HG02610 (cell line): ENCODE data around the gene PIGP.
"Not testable (repeated sequence)": the region's sequence is repeated elsewhere in the genome, so short reads cannot be mapped to it uniquely, and the experiment has no call there.

Experiments used
- ATAC-seq: cut with Tn5 transposase; IDR thresholded peaks from one replicate; pipeline ENCODE4 v1.9.1; 2021; ENCODE audit warnings: mild to moderate bottlenecking, moderate library complexity; ENCODE audit not compliant: unreplicated experiment

Gene PIGP

DNA sequence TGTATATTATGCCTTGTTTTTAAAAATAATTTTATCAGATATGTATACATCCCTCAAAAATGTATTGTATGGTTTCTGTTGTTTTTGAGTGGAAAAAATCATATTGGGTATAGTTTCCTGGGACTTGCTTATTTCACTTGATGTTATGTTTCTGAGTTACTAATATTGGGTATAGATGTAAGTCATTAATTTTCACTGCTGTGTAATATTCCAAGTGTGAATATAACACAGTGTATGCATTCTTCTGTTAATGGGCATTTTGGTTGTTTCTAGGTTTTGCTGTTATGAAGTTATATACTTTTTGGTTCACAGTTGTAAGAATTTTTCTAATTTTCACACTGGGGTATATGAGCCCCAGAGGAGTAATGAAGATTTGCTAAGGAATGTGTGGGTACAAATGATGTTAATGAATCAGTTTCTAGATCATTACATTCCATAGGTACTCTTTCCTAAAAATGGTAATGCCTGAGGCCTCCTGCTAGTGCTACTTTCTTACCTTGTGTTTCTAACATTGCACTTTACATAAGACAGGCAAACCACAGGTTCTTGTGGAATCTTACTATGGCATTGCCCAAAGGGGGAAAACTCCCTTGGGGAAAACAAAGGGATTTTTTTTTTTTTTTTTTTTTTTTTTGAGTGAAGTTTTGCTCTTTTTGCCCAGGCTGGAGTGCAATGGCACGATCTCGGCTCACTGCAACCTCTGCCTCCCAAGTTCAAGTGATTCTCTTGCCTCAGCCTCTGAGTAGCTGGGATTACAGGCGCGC lies 3.4 kb upstream of the PIGP start:
- ATAC-seq: no peak

DNA sequence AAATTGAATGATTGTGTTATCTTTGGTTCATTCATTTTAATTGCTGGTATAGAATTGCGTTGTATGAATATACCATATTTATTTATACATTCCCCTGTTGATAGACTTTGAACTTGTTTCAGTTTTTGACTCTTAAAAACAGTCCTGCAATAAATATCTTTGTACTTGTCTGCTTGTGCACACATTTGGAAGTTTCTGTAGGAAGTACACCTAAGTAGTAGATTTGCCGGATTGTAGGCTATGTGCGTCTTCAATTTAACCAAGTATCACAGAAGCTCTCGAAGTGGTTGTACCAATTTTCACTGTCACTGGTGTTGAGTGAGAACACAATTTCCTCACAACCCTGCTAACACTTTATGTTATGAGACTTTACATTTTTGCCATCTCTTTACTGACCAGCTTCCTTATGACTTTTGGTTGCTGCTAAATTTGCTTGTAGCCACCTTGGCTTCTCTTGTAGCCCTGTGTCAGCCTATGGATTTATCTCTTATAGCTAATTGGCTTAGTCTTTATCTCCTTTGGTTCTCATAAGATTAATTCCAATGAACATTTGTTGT lies 2.4 kb upstream of the PIGP start:
- no peak for ATAC-seq

DNA sequence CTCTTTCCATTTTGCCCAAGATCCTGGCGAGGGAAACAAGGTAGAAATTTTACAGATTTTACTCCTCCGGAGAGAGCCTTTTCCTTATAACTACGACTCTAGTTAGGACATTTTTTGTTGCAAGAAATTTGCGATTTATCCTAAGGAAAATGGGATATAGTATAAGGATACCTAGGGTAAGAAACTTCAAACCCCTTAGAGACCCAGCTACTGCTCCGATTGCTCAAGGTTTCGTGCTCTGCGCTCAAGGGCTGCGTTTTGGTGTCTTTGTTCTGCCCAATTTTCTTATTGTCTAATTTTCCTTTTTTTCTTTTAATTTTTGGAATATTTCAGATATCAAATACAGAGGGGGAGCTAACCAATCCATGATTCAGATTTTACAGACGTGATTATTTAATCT lies 1.7 kb upstream of the PIGP start:
- ATAC-seq: no peak

DNA sequence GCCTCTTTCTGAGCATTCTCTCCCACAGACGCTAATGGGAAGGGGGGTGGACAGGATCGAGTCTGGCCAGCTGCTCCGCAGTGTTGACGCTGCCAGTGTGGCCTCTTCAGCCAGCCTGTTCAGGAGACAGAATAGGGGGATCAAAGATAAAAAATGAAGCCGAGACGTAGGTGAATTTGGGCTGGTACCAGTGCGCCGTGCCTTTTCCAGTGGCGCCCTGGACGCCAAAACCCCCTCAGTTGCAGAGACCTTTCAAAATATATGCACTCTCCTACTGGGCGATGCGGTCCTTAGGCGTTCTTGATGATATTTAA lies 1.3 kb upstream of the PIGP start:
- ATAC-seq: no peak

DNA sequence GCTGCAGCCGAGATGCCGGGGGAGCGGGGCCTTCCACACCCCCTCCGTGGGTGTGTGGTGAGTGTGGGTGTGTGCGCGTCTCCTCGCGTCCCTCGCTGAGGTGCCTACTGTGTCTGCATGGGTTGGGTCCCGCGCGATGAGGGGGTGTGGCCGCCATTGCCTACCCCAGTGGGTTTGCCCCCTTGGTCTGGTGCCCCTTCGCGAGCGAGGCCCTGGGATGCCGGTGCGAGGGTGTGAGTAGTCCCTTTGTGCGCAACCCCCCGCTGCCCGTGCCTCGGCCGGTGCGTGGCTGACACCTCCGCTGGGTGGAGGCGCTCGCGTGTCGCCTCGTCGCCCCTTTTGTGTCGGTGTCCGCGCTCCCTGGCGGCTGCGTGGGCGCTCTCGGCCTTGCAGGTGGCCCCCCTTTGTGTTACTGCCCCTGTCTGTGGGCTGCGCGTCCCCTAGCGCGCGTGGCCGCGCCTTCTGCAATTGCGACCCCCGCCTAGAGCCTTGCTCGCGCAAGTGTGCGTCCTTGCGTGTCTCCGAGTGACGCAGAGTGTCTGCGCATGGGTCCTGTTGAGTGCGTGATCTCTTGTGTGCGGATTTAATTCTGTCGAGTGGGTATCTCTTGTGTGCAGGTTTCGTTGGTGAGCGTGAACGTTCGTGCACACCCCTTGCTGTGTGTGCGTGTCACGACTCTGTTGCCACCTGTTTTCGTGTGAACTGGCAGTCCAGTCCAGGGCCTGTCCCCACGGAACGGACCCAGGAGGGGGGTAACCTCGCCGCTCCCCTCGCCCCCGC lies 736 bp upstream of the PIGP start:
- ATAC-seq: peak; percentile 21

DNA sequence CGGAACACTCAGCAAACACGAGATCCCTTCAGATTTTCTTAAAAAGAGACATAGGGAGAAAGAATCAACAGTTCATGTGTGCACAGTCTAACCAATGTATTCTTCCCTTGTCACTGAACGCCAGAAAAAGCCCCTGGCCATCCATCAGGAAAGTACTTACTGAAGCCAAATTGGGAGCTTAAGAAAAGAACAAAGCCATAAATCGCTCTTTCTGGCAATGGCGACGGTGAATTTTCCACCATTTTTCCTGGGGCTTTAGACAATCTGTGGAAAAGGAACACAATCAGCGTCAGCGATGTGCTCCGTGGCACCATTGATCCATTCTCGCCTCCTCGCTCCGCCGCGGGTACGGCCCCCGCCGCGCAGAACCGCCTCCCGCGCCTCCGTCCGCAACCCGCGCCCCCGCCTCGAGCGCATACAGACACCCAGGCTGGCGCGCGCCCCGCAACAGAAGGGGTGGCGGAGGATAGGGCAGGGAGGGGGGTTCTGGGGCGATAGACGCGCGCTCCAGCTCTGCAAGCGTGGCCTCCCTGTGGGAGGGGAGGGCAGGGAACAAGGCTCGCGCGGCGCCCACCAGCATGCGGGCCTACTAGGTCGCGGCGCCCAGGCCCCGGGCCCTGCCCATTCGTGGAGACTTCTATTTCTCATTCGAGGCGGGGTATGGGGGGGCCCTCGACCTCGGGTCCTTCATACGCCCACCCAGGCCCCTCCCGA lies 440 bp downstream of the PIGP start:
- ATAC-seq: peak; percentile 34

DNA sequence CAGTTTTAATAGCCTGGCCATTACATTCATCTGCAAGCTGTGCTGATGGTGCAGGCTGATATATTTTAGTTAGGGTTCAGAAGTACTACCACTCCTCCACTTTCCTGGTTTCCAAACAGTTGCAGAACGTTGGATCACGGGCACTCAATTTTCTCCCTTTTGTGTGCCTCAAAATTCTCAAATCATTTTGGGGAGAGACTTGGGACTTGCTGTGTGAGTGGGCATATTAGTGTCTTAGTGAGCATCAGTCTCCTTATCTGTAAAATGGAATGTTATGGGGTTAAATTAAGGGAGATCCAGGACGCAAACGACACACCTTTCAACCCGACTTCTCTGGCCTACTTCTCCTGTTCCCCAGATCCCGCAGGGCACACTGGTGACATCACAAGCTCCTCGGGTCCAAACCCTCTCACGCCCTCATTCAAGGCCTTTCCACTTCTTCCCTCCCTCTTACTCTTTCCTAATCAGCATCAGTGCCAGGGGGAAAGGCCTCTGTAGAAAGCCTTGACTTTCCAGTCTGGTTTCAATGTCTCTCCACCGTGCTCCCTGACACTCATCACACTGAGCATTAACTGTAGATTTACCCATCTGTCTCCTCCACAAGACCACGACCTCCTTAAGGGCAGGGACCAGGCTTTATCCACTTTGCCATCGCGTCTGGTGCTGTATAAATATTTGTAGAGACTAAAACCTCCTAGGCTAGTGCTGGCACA lies 1.2 kb downstream of the PIGP start:
- no peak for ATAC-seq

DNA sequence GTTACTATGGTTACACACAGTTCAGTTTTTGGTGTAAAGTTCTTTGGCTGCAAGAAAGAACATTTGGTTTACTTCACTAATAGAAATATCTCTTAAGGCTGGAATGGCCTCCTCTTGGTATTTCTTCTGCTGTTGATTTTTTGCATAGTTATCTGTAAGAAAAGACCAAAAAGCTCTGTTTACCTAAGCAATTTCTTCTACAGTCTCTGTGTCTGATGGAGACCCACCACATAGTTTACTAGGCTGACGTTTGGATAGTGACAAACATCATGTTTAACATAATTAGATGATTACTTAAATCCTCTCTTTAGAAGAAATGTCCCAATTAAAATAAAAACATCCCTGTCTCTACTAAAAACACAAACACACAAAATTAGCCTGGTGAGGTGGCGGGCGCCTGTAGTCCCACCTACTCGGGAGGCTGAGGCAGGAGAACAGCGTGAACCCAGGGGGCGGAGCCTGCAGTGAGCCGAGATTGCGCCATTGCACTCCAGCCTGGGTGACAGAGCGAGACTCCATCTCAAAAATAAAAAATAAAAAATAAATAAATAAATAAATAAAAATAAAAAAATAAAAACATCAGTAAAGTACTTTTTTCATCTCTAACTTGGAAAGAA lies 7.2 kb downstream of the PIGP start:
- no peak for ATAC-seq

DNA sequence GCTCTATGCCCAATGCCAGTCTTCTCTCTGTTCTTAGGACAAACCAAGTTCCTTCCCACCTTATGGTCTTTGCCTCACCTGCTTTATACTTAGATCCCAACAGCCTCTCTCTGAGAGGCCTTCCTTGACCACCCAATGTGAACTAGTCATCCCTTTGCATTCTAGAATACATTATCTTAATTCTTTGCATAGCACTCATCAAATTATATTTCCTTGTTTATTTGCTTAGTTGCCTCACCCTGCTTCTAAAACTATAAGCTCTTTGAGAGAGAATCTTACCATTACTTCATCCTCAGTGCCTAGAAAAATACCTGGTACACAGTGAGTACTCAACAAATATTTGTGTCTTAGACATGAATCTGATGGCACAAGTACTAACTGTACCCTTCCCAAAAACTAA lies 8.0 kb downstream of the PIGP start:
- no peak for ATAC-seq

DNA sequence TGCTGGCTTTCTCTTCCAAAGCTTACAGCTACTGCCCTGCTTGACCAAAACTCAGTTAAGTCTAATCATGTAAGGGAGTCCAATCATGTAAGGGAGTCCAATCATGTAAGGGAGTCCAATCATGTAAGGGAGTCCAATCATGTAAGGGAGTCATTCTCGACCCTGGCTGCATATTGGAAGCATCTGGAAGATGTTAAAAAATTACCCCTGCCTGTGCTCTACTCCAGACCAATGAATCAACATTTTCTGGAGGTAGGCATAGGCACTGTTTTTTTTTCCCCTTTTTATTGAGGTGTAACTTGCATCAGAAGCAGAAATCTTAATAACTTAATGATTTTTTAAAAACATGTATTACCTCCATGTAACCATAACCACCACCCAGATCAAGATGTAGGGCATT lies 9.4 kb downstream of the PIGP start:
- ATAC-seq: no peak

DNA sequence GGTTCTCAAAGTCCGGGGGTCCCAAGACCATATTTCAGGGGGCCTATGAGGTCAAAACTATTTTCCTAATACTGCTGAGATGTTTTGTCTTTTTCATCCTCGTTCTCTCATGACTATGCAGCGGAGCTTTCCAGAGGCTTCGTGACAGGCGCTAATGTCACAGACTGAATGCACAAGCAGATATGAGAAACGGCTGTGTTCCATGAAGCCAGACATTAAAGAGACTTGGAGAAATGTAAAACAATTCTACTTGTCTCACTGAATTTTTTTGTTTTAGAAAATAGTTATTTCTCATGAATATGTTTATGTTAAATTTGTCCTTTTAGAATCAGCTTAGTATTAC lies 10.3 kb downstream of the PIGP start:
- no peak for ATAC-seq

DNA sequence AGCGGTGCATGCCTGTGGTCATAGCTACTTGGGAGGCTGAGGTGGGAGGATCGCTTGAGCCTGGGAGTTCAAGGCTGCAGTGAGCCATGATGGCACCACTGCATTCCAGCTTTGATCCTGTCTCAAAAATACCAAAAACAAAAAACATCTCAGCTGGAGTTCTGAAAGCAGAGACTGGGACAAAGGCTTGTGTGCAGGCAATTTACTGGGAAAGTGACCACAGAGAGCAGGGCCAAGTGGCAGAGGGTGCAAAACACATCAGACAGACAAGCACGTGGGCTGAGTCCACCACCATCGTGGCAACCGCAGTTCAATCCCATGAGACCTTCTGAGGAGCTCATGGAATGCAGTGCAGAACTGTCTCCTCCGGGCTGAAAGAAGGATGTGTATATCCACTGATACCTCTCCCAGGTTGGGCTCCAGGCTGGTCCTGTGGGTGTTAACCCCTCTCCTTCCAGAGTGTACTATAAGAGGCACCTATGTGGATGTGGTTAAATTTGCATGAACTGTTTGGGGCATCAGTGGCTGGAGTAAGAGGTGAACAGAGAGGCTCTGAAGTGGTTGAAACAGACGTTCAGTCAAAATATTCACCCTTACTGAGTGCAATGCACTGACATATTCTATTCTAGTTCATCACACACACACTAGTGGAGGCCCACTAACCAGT lies 10.8 kb downstream of the PIGP start:
- no peak for ATAC-seq

DNA sequence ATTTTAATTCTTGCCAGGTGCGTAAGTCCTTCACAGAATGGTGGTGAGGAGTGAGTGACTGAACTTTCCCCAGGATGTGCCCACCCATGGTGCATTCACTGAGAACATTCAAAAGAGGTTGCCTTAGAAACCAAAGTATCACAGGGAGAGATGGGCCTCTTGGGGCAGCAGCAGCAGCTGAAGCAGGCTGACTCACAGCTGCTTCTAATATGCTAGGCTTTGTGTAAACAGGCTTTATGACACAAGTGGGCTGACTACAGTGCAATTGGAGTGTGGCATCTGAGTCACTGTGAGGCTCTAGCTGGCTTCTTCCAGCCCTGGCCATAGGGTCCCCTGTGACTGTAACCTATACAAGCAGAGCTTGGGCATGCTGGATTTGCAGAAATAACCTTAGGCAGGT lies 12.6 kb downstream of the PIGP start:
- no peak for ATAC-seq

DNA sequence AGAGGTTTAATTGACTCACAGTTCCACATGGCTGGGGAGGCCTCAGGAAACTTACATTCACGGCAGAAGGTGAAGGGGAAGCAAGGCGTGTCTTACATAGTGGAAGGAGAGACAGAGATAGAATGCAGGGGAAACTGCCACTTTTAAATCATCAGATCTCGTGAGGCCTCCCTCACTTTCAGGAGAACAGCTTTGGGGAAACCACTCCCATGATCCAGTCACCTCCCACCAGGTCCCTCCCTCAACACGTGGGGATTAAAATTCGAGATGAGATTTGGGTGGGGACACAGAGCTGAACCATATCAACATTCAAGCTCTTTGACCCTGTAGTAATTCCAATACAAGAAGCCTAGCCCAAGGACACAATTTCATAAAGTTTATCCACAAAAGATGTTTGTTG lies 13.7 kb downstream of the PIGP start:
- no peak for ATAC-seq

DNA sequence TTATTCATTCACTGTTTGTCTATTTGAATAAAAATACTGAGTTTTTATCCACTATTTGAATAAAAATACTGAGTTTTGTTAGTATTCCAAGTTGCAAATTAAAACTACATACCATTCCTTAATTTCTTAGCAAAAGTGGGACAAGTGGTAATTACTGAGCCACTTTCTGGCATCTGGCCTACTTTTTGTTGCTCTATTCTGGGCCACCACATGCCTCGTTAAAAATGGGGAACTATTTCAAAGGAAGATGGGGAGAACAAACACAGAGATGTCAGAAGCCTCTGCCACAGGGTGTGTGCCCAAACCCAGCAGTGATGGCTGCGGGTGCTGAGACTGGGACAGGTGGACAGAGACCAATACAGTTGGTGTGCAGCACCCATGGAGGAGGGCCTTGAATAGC lies 14.6 kb downstream of the PIGP start:
- no peak for ATAC-seq

DNA sequence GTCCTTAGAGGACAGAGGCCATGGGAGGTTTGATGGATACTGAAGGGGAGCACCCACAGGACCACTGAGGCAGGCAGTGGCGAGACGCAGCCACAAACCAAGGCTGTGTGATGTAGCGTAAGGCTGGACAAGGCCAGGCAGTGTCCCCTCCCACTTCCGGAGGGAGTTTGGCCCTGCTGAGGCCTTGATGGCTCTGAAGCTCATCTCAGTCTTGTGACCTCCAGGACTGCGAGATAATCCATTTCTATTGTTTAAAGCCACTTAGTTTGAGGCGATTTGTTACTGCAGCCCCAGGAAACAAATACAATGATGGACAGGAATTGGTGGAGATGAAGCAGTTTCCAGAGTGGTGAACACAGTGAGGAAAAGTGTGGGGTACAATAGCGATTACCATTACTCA lies 15.3 kb downstream of the PIGP start:
- no peak for ATAC-seq

DNA sequence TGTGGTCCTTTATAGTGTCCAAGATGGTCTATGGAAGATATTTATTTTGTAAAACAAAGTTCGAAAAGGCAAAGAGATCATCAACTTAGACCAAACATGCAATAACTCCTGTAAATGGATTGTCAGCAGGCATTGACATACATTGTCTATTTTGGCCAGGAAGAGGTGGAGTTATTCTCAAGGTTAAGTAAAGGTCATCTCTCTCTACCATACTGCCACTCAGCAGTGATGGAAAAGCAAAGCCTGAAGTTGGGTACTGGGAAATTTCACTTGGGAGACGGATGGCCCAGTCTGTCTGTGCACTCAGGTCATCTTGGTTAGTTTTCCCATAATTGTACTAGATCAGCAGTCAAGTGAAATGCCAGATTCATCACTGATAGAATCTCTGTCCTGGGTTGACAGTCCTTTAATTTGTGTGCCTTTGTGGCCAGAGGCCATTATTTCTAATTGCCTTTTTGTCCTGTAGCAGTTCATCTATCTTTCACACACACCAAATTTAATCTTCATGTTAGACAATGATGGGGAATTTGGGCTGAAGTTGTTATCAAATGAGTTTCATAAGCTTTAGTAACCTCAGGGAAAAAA lies 17.5 kb downstream of the PIGP start:
- no peak for ATAC-seq

DNA sequence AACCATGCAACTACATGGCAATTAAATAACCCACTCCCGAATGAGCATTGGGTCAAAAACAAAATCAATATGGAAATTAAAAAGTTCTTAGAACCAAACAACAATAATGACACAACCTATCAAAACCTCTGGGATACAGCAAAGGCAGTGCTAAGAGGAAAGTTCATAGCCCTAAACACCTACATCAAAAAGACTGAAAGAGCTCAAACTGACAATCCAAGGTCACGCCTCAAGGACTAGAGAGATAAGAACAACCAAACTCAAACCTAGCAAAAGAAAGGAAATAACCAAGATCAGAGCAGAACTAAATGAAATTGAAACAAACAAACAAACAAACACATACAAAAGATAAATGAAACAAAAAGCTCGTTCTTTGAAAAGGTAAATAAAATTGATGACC lies 23.1 kb downstream of the PIGP start:
- ATAC-seq: not testable (repeated sequence)

DNA sequence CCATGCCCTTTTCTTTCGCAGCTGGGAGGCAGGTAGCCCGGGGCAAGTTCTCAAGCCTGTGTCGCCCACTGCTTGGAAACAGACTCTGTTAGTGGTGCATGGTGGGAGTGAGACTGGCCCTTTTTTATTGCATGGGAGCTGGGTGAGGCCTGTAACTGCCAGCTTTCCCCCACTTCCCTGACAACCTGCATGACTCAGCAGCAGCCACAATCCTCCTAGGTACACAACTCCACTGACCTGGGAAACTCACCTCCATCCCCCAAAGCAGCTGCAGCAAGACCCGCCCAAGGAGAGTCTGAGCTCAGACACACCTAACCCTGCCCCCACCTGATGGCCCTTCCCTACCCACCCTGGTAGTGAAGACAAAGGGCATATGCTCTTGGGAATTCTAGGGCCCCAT lies 25.8 kb downstream of the PIGP start:
- ATAC-seq: no peak

DNA sequence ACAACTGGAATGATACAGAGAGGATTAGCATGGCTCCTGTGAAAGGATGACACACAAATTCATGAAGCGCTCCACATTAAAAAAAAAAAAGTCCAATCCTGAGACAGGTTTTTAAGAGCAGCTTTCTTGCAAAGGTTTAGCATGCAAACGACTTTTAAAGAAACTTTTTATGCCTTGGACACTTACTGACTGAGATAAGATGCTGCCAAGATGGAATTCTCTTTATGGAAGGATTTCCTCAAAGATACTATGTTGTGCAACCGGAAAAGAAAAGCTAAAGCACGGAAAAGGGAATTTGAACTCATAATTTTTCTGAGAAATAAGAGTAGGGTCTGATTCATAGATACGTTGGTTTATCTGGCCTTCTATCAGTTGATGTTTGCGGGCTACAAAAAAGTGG lies 27.3 kb downstream of the PIGP start:
- ATAC-seq: no peak
